ENCODE data around the gene FAM83G.

DNA sequence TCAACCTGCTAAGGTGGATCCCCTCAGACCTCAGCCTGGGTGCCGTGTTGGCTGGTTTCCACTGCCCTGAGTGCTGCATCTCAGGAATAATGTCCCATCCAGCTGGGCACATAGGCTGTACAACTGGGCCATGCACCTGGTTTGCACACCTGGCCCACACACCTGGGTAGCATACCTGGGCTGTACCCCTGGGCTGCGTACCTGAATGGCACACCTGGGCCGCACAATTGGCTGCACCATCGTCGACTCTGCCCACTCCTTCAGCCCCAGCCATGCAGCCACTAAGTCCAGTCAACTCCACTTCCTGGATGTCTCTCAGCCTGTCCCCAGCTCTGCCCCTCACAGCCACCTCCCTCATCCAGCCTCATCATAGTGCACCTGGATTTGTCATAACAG, 44.7 kb downstream of the FAM83G start:
- TF ChIP-seq, protein P1, sequence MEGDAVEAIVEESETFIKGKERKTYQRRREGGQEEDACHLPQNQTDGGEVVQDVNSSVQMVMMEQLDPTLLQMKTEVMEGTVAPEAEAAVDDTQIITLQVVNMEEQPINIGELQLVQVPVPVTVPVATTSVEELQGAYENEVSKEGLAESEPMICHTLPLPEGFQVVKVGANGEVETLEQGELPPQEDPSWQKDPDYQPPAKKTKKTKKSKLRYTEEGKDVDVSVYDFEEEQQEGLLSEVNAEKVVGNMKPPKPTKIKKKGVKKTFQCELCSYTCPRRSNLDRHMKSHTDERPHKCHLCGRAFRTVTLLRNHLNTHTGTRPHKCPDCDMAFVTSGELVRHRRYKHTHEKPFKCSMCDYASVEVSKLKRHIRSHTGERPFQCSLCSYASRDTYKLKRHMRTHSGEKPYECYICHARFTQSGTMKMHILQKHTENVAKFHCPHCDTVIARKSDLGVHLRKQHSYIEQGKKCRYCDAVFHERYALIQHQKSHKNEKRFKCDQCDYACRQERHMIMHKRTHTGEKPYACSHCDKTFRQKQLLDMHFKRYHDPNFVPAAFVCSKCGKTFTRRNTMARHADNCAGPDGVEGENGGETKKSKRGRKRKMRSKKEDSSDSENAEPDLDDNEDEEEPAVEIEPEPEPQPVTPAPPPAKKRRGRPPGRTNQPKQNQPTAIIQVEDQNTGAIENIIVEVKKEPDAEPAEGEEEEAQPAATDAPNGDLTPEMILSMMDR (IDR thresholded peaks at IDR 0.05) = no peak
- TF ChIP-seq, protein P2, sequence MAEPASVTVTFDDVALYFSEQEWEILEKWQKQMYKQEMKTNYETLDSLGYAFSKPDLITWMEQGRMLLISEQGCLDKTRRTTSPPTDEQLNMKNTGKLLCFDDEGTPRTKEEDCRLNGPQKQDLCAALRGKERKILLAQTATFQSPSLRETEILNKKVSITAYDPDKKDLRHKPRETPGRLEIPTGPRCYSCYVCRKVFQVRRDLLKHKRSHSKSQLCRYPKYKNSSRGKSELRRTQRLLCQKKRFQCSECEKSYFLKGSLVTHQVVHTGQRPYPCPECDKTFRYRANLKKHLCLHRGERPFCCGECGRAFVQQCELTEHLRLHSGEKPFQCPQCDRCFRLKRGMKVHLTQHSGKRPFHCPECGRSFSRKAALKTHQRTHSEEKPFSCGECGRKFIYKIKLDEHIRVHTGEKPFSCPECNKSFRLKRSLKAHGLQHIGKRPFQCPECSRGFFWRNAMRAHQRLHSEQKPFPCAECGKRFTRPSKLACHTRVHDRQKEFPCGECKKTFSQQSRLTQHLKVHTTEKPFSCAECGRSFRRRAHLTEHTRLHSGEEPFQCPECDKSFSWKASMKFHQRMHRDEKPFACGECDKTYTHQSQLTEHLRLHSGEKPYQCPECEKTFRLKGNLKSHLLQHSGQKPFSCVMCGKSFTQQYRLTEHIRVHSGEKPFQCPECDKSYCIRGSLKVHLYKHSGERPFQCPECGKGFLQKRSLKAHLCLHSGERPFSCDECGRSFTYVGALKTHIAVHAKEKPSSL (CRISPR knock-in tag; conservative IDR thresholded peaks at IDR 0.05) = no peak
- TF ChIP-seq ELF4 (CRISPR knock-in tag; IDR thresholded peaks at IDR 0.05; ENCODE audit: low read depth) (no peak), GABPB1 (CRISPR knock-in tag; IDR thresholded peaks at IDR 0.05) (no peak)
